GM19099 (cell line): ENCODE measurements around the gene EPB41L1.

Source experiments
- POLR2A ChIP-seq: IDR thresholded peaks from 3 replicates; pipeline ENCODE4 v1.6.1; 2011; ENCODE audit warnings: low read depth; ENCODE audit not compliant: insufficient read length; ENCODE audit errors: extremely low read depth

EPB41L1 gene

GRCh38 chr20:36264426-36265246 is 110.1 kb downstream of the EPB41L1 start:
- TF ChIP-seq POLR2A = no peak

GRCh38 chr20:36266189-36266588 is 111.6 kb downstream of the EPB41L1 start:
- no peak for TF ChIP-seq POLR2A

DNA sequence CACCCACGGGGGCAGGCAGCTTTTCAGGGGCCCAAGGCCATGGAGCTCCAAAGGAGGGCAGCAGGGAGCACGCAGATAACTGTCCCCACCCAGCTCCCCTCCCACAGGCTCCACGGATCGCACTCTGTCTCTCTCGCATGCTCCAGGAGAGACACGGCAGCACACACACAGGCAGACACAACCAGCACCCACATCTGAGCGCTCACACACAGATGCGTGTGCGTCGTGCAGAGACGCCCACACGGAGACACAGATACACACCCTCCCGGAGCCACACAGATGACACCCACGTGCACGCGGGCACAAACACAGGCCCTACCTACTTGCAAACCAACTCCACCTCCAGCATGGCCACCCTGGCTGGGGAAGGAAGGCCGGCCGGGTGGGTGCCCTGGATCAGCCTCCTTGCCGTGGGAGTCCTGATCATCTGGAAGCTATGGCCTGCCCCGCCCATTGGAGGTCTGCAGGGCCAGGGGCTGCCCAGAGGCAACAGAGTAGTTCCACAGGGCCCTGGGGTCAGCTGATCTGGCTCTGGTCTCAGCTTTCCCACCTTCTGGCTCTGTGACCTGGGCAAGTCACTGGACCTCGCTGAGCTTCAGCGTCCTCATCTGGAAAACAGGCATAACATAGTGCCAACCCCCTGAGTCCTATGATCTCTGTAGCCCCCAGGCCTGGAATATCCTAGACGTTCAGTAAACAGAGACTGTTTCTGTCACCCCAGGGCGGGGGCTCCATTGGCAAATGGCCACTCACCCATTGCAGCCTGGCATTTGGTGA is 113.3 kb downstream of the EPB41L1 start:
- TF ChIP-seq POLR2A = no peak

DNA sequence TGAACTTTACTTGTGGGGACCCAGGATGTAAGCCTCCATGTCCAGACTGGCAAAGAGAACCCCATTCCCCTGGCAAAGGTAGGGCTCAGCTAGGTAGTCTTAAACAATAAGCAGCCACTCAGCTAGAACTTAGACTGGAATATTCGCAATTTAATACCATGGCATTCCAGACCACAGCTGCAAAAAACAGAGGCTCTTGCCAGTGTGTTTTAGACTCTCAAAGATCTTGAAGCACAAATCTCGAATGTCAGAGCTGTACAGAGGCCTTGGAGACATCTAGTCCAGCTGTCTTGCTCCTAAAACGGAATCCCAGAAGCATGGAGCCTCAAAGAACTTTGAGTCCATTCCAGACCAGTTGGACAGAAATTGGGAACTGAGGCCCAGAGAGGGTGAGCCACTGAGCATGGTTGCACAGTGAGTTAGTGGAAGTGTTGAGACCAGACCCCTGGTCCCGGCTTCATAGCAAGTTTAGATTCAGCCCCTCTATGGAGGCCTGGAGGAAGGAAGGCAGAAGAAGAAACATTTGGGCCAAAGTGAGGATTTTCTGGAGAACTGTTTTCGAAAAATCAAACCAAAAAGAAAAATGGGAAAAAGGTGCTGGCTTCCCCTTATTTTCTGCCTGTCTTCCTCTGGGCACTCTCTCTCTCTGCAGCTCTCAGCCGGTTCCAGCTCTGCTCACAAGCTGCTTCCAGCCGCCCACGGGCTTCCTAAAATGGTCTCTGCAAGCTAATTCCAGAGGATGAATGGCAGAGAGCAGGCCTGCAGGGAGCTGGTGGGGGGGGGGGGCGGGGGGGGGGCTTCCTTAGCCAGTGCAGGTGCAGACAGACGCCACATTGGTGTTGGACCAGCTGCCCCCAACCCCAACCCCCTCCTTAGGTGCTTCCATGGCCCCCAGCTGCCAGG is 114.2 kb downstream of the EPB41L1 start:
- no peak for TF ChIP-seq POLR2A

DNA sequence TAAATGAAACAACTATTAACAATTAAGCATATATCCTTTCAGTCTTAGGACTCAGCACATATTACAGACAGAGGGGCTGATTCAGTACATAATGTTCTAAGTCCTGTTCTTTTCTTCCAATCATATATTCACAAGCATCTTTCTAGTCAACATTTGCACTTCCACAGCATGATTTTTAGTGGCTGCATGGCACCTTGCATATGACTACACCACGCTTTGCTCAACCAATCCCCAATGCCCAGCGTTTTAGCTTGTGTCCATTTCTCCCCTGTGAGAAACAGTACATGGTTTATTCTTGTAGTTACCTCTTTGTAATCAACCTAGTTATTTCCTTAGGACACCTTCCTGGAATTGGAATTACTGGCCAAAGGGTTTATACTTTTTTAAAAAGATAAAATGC is 115.0 kb downstream of the EPB41L1 start:
- TF ChIP-seq POLR2A = no peak

- TF ChIP-seq POLR2A = no peak
Measured at GRCh38 chr20:36270744-36271638, 116.5 kb downstream of the EPB41L1 start.

GRCh38 chr20:36271639-36272546 is 117.4 kb downstream of the EPB41L1 start:
- no peak for TF ChIP-seq POLR2A

- no peak for TF ChIP-seq POLR2A
Measured at GRCh38 chr20:36272547-36273220, 118.1 kb downstream of the EPB41L1 start.

DNA sequence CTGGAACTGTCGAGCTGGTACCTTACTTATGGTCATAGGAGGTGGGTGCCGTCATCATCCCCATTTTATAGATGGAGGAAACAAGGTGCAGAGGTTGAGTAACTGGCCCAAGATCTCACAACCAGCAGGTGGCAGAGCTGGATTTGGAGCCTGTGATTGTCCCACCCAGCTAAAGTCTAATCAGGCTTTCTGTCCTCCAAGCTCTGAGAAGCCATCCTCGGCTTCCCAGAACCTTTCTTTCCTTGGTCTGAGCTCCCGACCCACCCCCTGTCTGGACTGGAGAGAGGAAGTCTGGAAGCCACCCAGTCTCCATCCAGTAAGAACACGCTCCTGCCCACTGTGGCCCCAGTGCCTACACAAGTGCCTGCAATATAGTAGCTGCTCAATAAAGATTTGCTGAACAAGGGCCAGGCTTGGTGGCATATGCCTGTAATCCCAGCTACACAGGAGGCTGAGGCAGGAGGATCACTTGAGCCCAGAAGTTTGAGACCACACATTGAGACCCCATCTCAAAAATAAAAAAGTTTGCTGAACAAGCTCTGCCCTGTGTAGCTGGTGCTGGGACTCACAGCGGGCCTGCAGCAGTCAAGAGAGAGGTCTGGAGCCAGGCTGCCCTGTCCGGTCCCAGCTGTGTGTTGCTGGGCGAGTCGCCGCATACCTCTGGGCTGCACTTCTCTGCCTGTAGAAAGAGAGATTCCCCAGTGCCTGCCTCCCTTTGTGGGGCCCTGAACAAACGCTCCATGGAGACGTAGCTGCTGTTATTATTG is 119.1 kb downstream of the EPB41L1 start:
- no peak for TF ChIP-seq POLR2A

GRCh38 chr20:36274181-36274841 is 119.8 kb downstream of the EPB41L1 start:
- TF ChIP-seq POLR2A = no peak

- TF ChIP-seq POLR2A = no peak
Measured at GRCh38 chr20:36275011-36275410, 120.5 kb downstream of the EPB41L1 start.
